ENCODE results near the gene IFFO2.
"Not testable (repeated sequence)": the region's sequence is repeated elsewhere in the genome, so short reads cannot be mapped to it uniquely, and the experiment has no call there.

Gene IFFO2

DNA sequence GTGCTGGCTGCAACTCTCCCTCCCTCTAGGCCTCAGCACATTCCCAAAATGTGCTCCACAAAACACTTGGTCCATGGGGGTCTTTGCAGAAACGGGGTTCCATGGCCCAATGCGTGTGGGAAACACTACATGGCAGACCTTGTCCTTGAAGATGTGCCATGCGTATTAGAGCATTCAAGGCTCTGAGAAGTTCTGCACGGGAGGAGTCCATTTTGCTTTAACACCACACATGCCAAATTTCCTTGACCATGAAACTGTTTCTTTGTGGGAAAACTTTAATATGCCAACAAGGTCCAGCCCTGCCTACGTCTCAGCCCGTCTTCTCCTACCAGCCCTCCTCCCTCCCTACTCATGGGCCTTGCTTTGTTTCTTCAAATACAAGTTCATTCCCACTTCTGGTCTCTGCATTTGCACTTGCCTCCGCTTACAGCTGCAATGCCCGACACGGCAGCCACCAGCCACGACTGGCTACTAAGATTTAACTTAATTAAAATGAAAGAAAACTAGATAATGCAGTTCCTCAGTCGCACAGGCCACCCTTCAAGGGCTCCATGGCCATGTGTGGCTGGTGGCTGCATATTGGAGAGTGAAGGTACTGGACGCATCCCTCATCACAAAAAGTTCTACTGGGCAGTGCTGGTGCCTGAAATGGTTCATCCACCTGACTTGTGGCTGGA lies 77.8 kb downstream of the IFFO2 start:
- in situ Hi-C loops (cut with MboI; ENCODE audit: low sequenced_read_pairs) = no loop called here
- Histone ChIP-seq H3K36me3 (replicated peaks) (no peaks in the 10 kb centered on the region), H3K4me1 (peaks cover 9% of the 10 kb centered on the region), H3K27me3 (ENCODE audit: low read depth) (no peaks in the 10 kb centered on the region), H3K4me3 (no peak overlapping the region), H3K9me3 (no peaks in the 10 kb centered on the region)
- DNase-seq (ENCODE audit: low spot score in 2 of 2) = no peak

DNA sequence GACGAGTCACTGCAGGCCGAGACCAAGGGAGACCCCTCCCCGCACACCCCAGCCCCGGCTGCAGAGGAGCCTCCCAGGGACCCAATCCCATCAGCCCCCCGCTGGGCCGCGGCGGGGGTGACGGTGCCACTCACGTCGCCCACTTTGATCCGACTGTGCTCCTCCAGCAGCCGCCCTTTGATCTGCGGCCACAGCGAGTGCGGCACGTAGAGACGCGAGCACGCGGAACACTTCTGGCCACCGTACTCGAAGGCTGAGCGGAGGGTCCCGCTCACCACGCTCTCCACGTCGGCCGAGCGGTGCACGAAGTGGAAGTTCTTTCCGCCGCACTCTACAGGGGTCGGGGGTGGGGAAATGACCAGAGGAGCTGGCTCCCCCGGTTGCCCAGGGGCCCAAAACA lies 79.2 kb downstream of the IFFO2 start:
- Histone ChIP-seq H3K9me3 (no peaks in the 10 kb centered on the region), H3K4me1 (peaks cover 9% of the 10 kb centered on the region), H3K27me3 (ENCODE audit: low read depth) (no peaks in the 10 kb centered on the region), H3K36me3 (replicated peaks) (no peaks in the 10 kb centered on the region), H3K4me3 (no peak overlapping the region)
- in situ Hi-C loops (cut with MboI; ENCODE audit: low sequenced_read_pairs) = no loop called here
- DNase-seq (ENCODE audit: low spot score in 2 of 2) = no peak

DNA sequence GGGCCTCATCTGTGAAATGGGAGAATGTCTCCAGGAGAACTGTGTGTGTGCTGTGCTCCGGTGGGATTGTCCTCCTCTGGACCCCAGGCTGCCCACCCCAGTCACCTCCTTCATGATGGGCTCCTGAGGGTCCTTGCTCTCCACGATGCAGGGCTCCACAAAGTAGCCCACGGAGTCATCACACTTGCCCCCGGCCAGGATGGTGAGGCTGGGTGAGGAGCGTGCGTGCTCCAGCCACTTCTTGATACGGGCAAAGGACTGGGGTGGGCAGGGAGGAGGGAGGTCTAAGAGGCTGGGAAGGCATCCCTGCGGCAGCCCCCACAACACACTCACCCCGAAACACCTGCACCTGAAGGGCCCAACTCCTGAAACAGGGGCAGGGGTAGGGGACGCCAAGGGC lies 80.3 kb downstream of the IFFO2 start:
- Histone ChIP-seq H3K9me3 (no peaks in the 10 kb centered on the region), H3K27me3 (ENCODE audit: low read depth) (no peaks in the 10 kb centered on the region), H3K4me1 (peaks cover 9% of the 10 kb centered on the region), H3K4me3 (no peak overlapping the region), H3K36me3 (replicated peaks) (no peaks in the 10 kb centered on the region; the same call in 1 of the 2 replicates)
- no peak for DNase-seq (ENCODE audit: low spot score in 2 of 2)
- in situ Hi-C loops (cut with MboI; ENCODE audit: low sequenced_read_pairs) = no loop called here

DNA sequence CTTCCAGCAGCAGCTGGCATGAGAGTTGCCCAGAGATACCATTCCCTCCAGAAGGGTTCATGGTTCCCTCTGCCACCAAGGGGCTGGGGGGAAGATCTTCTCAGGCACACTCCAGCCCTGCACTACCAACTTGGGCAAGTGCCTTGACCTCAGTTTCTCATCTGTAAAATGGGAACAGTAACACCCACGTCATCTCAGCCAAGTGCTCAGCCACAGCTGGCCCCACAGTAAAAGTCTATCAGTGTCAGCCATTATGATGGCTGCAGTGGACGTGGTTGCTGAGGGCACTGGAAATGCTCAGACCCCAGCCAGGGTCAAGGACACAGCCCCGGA lies 80.7 kb downstream of the IFFO2 start:
- Histone ChIP-seq H3K27me3 (ENCODE audit: low read depth) (no peaks in the 10 kb centered on the region), H3K36me3 (replicated peaks) (no peaks in the 10 kb centered on the region; the same call in 1 of the 2 replicates), H3K9me3 (no peaks in the 10 kb centered on the region), H3K4me3 (no peak overlapping the region), H3K4me1 (peaks cover 9% of the 10 kb centered on the region)
- DNase-seq (ENCODE audit: low spot score in 2 of 2) = no peak
- in situ Hi-C loops (cut with MboI; ENCODE audit: low sequenced_read_pairs) = no loop called here

DNA sequence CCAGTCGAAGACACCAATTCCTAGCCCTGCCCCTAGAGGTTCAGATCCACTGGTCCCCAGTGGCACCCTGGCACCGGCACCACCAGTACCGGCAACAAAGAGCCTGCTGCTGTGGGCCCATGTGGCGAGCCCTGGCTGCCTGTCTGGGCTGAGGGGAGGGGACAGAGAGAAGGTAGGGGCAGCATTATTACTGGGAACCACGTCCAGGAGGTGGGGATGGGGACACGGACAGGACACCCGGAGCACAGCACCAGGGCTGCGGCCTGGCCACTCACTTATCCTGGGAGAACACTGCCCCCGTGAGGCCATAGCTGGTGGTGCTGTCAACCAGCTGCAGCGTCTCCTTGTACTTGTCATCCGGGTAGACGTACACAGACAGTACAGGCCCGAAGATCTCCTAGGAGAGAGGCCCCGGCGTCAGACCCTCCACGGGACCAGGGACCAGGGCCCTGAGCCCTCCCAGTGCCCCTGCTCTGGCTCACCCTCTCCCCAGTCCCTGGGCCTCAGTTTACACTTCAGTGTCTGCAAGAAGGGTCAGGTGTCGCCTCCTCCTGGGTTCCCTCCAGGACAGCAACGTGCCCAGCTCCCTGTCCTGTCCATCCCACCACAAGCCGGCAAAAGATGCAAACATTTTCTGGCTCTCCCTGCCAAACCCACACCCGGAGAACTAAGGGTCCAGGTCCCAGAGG lies 81.2 kb downstream of the IFFO2 start:
- Histone ChIP-seq H3K36me3 (replicated peaks) (no peaks in the 10 kb centered on the region; the same call in 1 of the 2 replicates), H3K4me3 (no peak overlapping the region), H3K4me1 (peaks cover 9% of the 10 kb centered on the region), H3K27me3 (ENCODE audit: low read depth) (no peaks in the 10 kb centered on the region), H3K9me3 (no peaks in the 10 kb centered on the region)
- DNase-seq (ENCODE audit: low spot score in 2 of 2) = peak; percentile 72 to 92
- in situ Hi-C loops (cut with MboI; ENCODE audit: low sequenced_read_pairs) = no loop called here

DNA sequence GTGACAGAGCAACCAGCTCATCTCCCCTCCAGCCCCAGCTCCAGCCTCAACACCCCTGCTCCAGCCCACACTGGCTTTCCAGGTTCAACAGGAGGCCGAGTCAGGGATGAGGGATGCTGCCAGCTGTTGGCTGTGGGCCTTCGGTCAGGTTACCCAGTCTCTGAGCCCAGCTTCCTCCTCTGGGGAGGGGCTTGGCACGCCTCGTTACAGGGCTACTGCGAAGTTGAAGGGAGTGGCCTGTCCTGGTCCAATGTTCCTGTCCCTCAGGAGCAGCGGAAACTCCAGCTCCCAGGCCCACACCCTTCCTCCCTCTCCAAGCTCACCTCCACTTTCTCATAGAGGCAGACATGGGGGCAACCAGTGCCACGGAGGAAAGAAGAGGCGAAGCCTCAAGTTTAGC lies 81.9 kb downstream of the IFFO2 start:
- in situ Hi-C loops (cut with MboI; ENCODE audit: low sequenced_read_pairs) = no loop called here
- Histone ChIP-seq H3K4me3 (no peak overlapping the region), H3K27me3 (ENCODE audit: low read depth) (no peaks in the 10 kb centered on the region), H3K4me1 (peaks cover 4% of the 10 kb centered on the region), H3K36me3 (replicated peaks) (no peaks in the 10 kb centered on the region; the same call in 1 of the 2 replicates), H3K9me3 (no peaks in the 10 kb centered on the region)
- DNase-seq (ENCODE audit: low spot score in 2 of 2) = no peak

DNA sequence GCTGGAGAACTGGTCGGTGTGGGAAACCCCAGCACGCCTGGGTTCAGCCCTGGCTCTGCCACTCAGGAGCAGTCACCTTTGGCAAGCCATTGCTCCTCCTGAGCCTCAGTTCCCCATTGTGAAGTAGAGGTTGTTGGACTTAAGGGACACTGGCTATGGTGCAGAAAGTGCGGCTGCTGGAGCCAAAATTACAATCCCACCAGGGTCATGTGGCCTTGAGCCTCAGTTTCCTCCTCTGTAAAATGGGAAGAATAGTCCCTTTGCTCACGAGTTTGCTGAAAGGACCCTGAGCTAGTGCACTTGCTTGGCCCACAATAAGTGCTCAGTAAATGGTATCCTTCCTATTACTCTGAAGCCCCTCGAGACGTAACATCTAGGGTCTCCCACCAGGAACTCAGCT lies 82.4 kb downstream of the IFFO2 start:
- Histone ChIP-seq H3K4me3 (no peak overlapping the region), H3K4me1 (no peaks in the 10 kb centered on the region), H3K36me3 (replicated peaks) (no peaks in the 10 kb centered on the region; the same call in 1 of the 2 replicates), H3K27me3 (ENCODE audit: low read depth) (no peaks in the 10 kb centered on the region), H3K9me3 (no peaks in the 10 kb centered on the region)
- in situ Hi-C loops (cut with MboI; ENCODE audit: low sequenced_read_pairs) = no loop called here
- no peak for DNase-seq (ENCODE audit: low spot score in 2 of 2)

DNA sequence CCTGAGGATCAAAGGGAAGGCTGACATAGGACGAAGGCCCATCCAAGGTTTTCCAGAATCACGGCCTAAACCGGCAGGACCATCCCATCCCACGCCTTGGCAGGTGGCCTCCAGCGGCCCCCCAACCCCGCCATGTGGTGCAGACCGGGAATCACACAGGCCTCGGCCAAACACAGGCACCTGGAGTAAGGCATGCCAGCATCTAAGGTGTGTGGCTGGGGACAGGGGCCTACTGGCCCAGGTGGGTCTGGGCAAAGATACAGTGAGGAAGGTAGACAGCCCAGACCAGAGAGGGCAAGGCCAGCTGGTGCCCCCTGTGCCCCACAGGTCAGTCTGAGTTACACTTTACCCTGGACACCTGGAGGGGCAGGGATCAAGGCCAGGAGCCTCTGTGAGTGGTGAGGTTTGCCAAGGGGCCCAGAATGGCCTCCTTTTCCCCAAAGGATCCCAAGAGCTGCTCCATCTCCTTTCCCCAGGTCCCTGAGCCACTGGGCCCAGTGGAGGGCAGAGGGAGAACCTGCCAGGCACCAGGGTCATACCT lies 84.3 kb downstream of the IFFO2 start:
- Histone ChIP-seq H3K4me1 (no peaks in the 10 kb centered on the region), H3K27me3 (ENCODE audit: low read depth) (no peaks in the 10 kb centered on the region; the same call in 1 of the 2 replicates), H3K4me3 (no peak overlapping the region), H3K9me3 (no peaks in the 10 kb centered on the region), H3K36me3 (replicated peaks) (no peaks in the 10 kb centered on the region; the same call in 1 of the 2 replicates)
- no peak for DNase-seq (ENCODE audit: low spot score in 2 of 2)
- in situ Hi-C loops (cut with MboI; ENCODE audit: low sequenced_read_pairs) = no loop called here

DNA sequence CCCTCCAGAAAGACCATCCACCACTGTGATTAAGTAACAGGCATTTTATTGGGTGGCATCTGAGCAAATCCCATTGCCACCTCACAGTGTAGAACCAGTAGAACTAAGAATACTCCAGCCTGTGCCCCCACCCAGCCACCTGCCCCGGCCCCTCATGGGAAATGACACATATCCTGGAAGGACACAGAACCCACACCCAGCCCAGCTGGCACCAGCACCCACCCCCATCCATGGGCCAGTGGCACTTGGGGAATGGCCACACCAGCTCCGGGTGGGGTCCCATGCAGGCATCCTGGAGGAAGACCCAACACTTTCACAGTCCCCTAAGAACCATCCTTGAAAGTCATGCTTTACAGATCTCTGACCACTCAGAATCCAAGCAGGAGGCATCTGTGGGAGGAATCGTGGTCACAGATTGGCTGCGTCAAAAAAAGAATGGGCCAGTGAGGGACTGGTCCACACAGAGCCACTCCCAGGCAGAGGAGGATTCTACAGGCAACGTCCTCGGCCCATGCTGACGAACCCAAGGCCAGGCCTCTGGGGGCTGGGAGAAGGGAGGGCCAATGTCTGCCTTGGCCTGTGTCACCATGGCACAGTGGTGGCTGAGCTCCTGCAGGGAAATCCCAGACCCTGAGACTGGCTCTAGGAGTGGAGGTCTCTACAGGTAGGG lies 84.9 kb downstream of the IFFO2 start:
- in situ Hi-C loops (cut with MboI; ENCODE audit: low sequenced_read_pairs) = no loop called here
- no peak for DNase-seq (ENCODE audit: low spot score in 2 of 2)
- no peaks in the 10 kb centered on the region; the same call in 1 of the 2 replicates for H3K27me3 ChIP-seq (ENCODE audit: low read depth)

DNA sequence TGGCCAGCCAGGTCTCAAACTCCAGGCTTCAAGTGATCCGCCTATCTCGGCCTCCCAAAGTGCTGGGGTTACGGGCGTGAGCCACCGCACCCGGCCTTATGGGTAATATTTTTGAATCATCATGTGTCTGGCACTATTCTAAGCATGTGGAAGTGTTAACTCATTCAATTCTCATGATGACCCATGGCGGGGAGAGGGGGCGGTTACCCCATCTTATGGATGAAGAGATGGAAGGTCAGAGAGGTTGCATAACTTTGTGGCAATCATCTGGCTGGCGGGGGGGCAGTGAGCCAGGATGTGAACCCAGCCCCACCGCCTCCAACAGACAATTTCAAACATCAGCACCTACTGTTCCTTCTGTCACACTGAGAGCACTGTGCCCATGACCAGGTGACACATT lies 85.5 kb downstream of the IFFO2 start:
- in situ Hi-C loops (cut with MboI; ENCODE audit: low sequenced_read_pairs) = no loop called here

More for the DNA sequence above, 84.9 kb downstream of the IFFO2 start:
- no peak overlapping the region for H3K4me3 ChIP-seq
- H3K9me3 ChIP-seq = no peaks in the 10 kb centered on the region
- H3K36me3 ChIP-seq (replicated peaks) = no peaks in the 10 kb centered on the region; the same call in 1 of the 2 replicates
- no peaks in the 10 kb centered on the region for H3K4me1 ChIP-seq

DNA sequence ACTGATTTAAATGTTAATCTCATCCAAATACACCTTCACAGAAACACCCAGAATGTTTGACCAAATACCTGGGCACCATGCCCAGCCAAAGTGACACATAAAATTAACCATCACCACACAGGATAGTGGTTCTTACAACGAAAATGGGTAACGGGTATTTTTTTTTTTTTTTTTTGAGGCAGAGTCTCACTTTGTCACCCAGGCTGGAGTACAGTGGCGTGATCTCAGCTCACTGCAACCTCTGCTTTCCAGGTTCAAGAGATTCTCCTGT lies 85.9 kb downstream of the IFFO2 start:
- H3K36me3 ChIP-seq (replicated peaks); in situ Hi-C loops (cut with MboI; ENCODE audit: low sequenced_read_pairs); H3K9me3 ChIP-seq; DNase-seq (ENCODE audit: low spot score in 2 of 2); H3K4me1 ChIP-seq; H3K27me3 ChIP-seq (ENCODE audit: low read depth); H3K4me3 ChIP-seq: not testable (repeated sequence)

More for the DNA sequence above, 85.5 kb downstream of the IFFO2 start:
- peaks cover 4% of the 10 kb centered on the region; the same call in 1 of the 2 replicates for H3K27me3 ChIP-seq (ENCODE audit: low read depth)
- H3K36me3 ChIP-seq (replicated peaks) = no peaks in the 10 kb centered on the region; the same call in 1 of the 2 replicates
- no peak for DNase-seq (ENCODE audit: low spot score in 2 of 2)
- H3K4me1 ChIP-seq = no peaks in the 10 kb centered on the region
- no peaks in the 10 kb centered on the region for H3K9me3 ChIP-seq
- no peak overlapping the region for H3K4me3 ChIP-seq

DNA sequence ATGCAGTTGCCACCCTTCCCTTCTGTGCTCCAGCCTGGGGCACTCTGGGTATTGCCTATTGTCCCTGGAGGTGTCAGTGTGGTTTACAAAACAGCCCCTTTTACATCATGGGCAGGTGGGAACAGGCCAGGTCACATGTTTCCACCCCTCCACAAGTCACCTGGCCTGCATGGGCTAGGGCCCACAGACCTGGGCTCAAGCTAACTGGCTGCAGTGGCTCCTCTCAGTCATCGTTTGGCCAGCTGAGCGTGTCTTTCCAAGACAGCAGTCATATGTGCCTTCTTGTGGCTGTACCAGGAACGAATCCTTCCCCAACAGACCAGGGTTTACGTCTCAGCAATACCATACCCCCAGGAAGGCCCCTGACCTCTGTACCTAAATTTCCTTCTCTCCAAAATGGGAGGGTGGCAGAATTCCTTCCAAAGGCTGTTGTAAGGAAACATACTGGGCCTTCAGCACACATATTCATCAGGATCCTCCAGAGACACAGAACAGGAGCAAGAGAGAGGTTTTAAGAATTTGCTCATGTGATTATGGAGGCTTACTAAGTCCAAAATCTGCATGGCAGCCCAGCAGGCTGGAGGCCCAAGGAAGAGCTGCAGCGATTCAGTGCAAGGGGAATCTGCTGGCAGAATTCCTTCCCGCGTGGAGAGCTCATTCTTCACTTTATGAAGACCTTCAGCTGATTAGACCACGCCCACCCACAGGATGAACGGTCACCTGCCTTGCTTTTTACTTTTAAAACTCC lies 86.5 kb downstream of the IFFO2 start:
- no peak for DNase-seq (ENCODE audit: low spot score in 2 of 2)
- Histone ChIP-seq H3K36me3 (replicated peaks) (no peaks in the 10 kb centered on the region; the same call in 1 of the 2 replicates), H3K4me1 (no peaks in the 10 kb centered on the region), H3K9me3 (no peaks in the 10 kb centered on the region), H3K4me3 (no peak overlapping the region), H3K27me3 (ENCODE audit: low read depth) (peaks cover 13% of the 10 kb centered on the region; the same call in 1 of the 2 replicates)
- in situ Hi-C loops (cut with MboI; ENCODE audit: low sequenced_read_pairs) = no loop called here

DNA sequence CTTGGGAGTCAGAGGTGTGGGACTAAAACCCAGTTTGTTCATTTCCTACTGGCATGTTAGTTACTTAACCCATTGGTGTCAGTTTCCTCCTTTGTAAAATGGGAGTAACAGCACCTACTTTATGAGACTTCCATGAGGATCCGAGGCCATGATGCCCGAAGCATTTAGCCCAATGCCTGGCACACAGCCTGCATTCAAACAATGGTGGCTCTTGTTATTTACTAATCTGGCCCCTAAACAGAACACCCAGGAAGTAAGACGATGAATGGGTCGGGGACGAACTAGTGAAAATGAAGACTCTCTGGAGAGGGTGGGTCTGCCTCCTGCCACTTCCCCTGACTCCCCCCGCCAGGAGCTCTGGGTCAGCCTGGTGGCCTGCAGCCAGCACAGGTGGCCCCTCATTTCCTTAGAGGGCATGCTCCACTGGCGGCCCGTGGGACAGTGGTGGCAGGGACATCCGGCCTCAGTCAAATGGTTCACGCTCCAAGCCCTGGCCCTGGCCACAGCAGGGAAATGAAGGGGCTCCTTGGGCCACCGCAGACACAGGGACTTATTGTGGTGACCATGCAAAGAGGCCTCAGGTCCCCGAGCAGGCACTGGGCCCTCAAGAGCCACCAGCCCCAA lies 87.6 kb downstream of the IFFO2 start:
- H3K4me3 ChIP-seq = no peak overlapping the region
- H3K27me3 ChIP-seq (ENCODE audit: low read depth) = peaks cover 13% of the 10 kb centered on the region; the same call in 1 of the 2 replicates
- H3K9me3 ChIP-seq = no peaks in the 10 kb centered on the region
- DNase-seq (ENCODE audit: low spot score in 2 of 2) = no peak
- in situ Hi-C loops (cut with MboI; ENCODE audit: low sequenced_read_pairs) = no loop called here
- H3K4me1 ChIP-seq = no peaks in the 10 kb centered on the region
- no peaks in the 10 kb centered on the region; the same call in 1 of the 2 replicates for H3K36me3 ChIP-seq (replicated peaks)

Data from HAP-1 (cell line).